WTC11 (cell line): ENCODE measurements around the gene MAP7D3. TPM values are rescaled to one million over a fixed set of nuclear protein-coding genes. Genes with fewer than 3 reads are reported as not detected.

Experiments used
- ATAC-seq: fragments of 200-7000 bp; cut with Tn5 transposase; 2 replicates; pipeline ENCODE4 v1.10.0; 2021; ENCODE audit warnings: mild to moderate bottlenecking, moderate library complexity
- CTCF ChIA-PET: fragments of 300-600 bp; sonication (Branson Sonifier 250); formaldehyde crosslinking; loops from one replicate; lab custom pipeline; 2021; ENCODE audit warnings: antibody characterized with exemption; lab: Charles Lee
- POLR2A ChIA-PET: fragments of 350-600 bp; sonication (Branson Sonifier 250); formaldehyde crosslinking; loops from one replicate; lab custom pipeline; 2021; ENCODE audit warnings: antibody characterized with exemption; lab: Charles Lee
- DNase-seq: peaks from one replicate; pipeline ENCODE4 v3.0.0; 2021; ENCODE audit warnings: low spot score
- H3K27ac Mint-ChIP-seq: 2 replicates; pipeline ENCODE4 v1.8.0; 2021; ENCODE audit warnings: mixed read lengths
- H3K27me3 Mint-ChIP-seq: 2 replicates; pipeline ENCODE4 v1.8.0; 2021; ENCODE audit warnings: low read depth, mild to moderate bottlenecking, moderate library complexity, mixed read lengths
- H3K36me3 Mint-ChIP-seq: 2 replicates; pipeline ENCODE4 v1.8.0; 2021; ENCODE audit warnings: mixed read lengths
- H3K4me1 Mint-ChIP-seq: 2 replicates; pipeline ENCODE4 v1.8.0; 2022; ENCODE audit warnings: mixed read lengths
- H3K4me3 Mint-ChIP-seq: 2 replicates; pipeline ENCODE4 v1.8.0; 2021; ENCODE audit warnings: mild to moderate bottlenecking, moderate library complexity, mixed read lengths
- H3K9me3 Mint-ChIP-seq: 2 replicates; pipeline ENCODE4 v1.8.0; 2021; ENCODE audit warnings: mixed read lengths
- ATF1 ChIP-seq: sonication (generic); formaldehyde crosslinking; IDR thresholded peaks from 2 replicates; pipeline ENCODE4 v1.8.1; 2023; ENCODE audit warnings: mild to moderate bottlenecking, moderate library complexity, missing genetic modification reagents
- ATF3 ChIP-seq: sonication (generic); formaldehyde crosslinking; conservative IDR thresholded peaks from 2 replicates; pipeline ENCODE4 v1.8.1; 2022; ENCODE audit warnings: mild to moderate bottlenecking, missing genetic modification reagents
- ELF4 ChIP-seq: sonication (generic); formaldehyde crosslinking; IDR thresholded peaks from 2 replicates; pipeline ENCODE4 v1.8.1; 2022; ENCODE audit warnings: low read depth, mild to moderate bottlenecking, moderate library complexity, missing genetic modification reagents
- ETV6 ChIP-seq: sonication (generic); formaldehyde crosslinking; IDR thresholded peaks from 2 replicates; pipeline ENCODE4 v1.8.1; 2022; ENCODE audit warnings: mild to moderate bottlenecking, missing genetic modification reagents
- FOXJ3 ChIP-seq: sonication (generic); formaldehyde crosslinking; IDR thresholded peaks from 2 replicates; pipeline ENCODE4 v1.9.0; 2021; ENCODE audit warnings: missing genetic modification reagents, mild to moderate bottlenecking, borderline replicate concordance
- FOXP1 ChIP-seq: sonication (generic); formaldehyde crosslinking; IDR thresholded peaks from 2 replicates; pipeline ENCODE4 v1.8.0; 2022; ENCODE audit warnings: missing genetic modification reagents, mild to moderate bottlenecking, moderate library complexity, borderline replicate concordance
- HMGA2 ChIP-seq: fragments of 250-450 bp; sonication (Bioruptor Pico); IDR thresholded peaks from 2 replicates; pipeline ENCODE4 v1.4.0; 2021; ENCODE audit warnings: mild to moderate bottlenecking, moderate library complexity
- JAZF1 ChIP-seq: fragments of 250-450 bp; sonication (Bioruptor Pico); IDR thresholded peaks from 2 replicates; pipeline ENCODE4 v1.9.0; 2021; ENCODE audit warnings: moderate library complexity, mild to moderate bottlenecking, inconsistent platforms
- RELA ChIP-seq: sonication (generic); formaldehyde crosslinking; IDR thresholded peaks from 2 replicates; pipeline ENCODE4 v1.8.1; 2022; ENCODE audit warnings: missing genetic modification reagents, mild to moderate bottlenecking, borderline replicate concordance
- SMAD4 ChIP-seq: sonication (generic); formaldehyde crosslinking; IDR thresholded peaks from 2 replicates; pipeline ENCODE4 v1.8.0; 2022; ENCODE audit warnings: mild to moderate bottlenecking, missing genetic modification reagents
- SOX15 ChIP-seq: fragments of 250-450 bp; sonication (Bioruptor Pico); IDR thresholded peaks from 2 replicates; pipeline ENCODE4 v1.9.0; 2021; ENCODE audit warnings: mild to moderate bottlenecking
- STAT6 ChIP-seq: sonication (generic); formaldehyde crosslinking; conservative IDR thresholded peaks from 2 replicates; pipeline ENCODE4 v1.8.1; 2023; ENCODE audit warnings: mild to moderate bottlenecking, low read depth, missing genetic modification reagents, moderate library complexity
- USF1 ChIP-seq: sonication (generic); formaldehyde crosslinking; IDR thresholded peaks from 2 replicates; pipeline ENCODE4 v1.8.0; 2022; ENCODE audit warnings: mild to moderate bottlenecking, missing genetic modification reagents
- ZBTB43 ChIP-seq: sonication (generic); formaldehyde crosslinking; IDR thresholded peaks from 2 replicates; pipeline ENCODE4 v1.8.1; 2023; ENCODE audit warnings: mild to moderate bottlenecking, missing genetic modification reagents
- ZNF121 ChIP-seq: sonication (generic); formaldehyde crosslinking; IDR thresholded peaks from 2 replicates; pipeline ENCODE4 v1.8.0; 2023; ENCODE audit warnings: missing genetic modification reagents
- total RNA-seq: library from RNA; stranded (reverse); gene quantifications from 3 replicates; pipeline ENCODE4 v1.2.3, GENCODE V29; 2021
- TF ChIP-seq, protein P1 (sequence below): sonication (generic); formaldehyde crosslinking; IDR thresholded peaks from 2 replicates; pipeline ENCODE4 v1.8.0; 2023; ENCODE audit warnings: mild to moderate bottlenecking, missing genetic modification reagents
- TF ChIP-seq, protein P2 (sequence below): sonication (generic); formaldehyde crosslinking; IDR thresholded peaks from 2 replicates; pipeline ENCODE4 v1.8.1; 2022; ENCODE audit warnings: mild to moderate bottlenecking, missing genetic modification reagents, moderate library complexity, borderline replicate concordance
- TF ChIP-seq, protein P3 (sequence below): fragments of 250-450 bp; sonication (Bioruptor Pico); IDR thresholded peaks from 2 replicates; pipeline ENCODE4 v1.9.0; 2021; ENCODE audit warnings: mild to moderate bottlenecking, borderline replicate concordance
- TF ChIP-seq, protein P4 (sequence below): fragments of 250-450 bp; sonication (Bioruptor Pico); IDR thresholded peaks from 2 replicates; pipeline ENCODE4 v1.9.0; 2021; ENCODE audit warnings: mild to moderate bottlenecking

Gene MAP7D3
- total RNA-seq, 1 experiment from 2014 or later, result 12.3 TPM

DNA sequence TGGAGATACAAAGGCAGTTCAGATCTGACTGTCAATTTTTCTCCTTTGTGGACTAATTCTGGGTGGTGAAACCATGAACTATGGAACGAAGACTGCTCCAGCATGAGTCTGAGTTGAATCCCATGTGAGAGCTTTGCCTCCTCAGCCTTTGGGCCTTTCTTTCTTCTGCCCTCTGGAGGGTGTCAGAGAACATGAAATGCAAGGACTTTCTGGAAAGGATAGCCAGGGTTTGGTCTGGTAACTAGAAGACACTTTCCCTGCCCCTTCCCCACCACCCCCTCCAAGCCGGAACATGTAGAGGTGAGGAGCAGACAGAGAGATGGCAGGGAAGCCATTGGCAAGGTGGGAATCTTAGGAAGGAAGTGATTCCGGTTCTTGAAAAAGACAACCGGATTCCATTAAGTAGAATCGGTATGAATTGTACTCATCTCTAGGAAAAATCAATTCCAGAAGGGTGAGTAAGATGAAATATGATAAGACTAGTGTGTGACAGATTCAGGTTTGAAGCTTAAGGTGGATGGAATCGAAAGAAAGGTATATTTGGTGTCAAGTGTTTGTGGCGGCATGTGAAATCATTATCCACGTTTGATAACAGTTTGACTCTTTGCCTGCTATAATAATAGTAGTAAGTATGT, 84.9 kb downstream of the MAP7D3 start:
- POLR2A ChIA-PET, result no interaction called here
- H3K9me3 Mint-ChIP-seq, result no peaks in the 10 kb centered on the region

DNA sequence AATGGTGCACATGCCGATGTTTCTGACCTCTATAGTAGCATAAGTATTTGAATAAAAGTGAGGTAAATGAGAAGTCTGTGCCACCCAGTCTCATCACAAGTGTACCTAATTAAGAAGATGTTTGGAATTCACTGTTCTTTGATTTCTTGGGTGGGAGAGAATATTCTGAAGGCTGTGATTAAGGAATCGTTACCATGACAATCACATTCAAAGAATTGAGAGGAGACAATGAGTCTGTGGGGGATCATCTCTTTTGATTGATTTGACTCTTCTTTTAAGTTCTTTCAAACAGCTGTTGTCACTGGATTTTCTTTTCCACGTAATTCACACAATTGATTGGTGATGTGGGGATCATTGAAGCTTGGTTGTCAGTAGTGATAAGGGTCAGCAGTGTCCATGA, 85.8 kb downstream of the MAP7D3 start:
- Mint-ChIP-seq H3K27ac (0 out of 2 replicates have a peak overlapping the region, but pooled peaks have one; percentile 24), H3K27me3 (no peaks in the 10 kb centered on the region), H3K9me3 (no peaks in the 10 kb centered on the region), H3K4me1 (peaks cover 55% of the 10 kb centered on the region), H3K4me3 (no peak overlapping the region), H3K36me3 (no peaks in the 10 kb centered on the region)
- no peak for DNase-seq
- POLR2A ChIA-PET, result no interaction called here
- ATAC-seq, result no peak
- CTCF ChIA-PET, result interaction anchor here (1.1 to 1.4 kb wide), 2 partner anchors 44 to 137 kb away, joined by 6 to 9 read pairs; no protein-coding TSS in a partner anchor
- TF ChIP-seq ZBTB43 (CRISPR knock-in tag) (no peak), STAT6 (CRISPR knock-in tag) (no peak), ELF4 (CRISPR knock-in tag) (no peak), HMGA2 (CRISPR knock-in tag) (no peak), FOXP1 (no peak), JAZF1 (CRISPR knock-in tag) (no peak), ZNF121 (CRISPR knock-in tag) (no peak), SMAD4 (CRISPR knock-in tag) (no peak), USF1 (CRISPR knock-in tag) (no peak), RELA (CRISPR knock-in tag) (no peak), SOX15 (CRISPR knock-in tag) (no peak)
- TF ChIP-seq, protein P1, sequence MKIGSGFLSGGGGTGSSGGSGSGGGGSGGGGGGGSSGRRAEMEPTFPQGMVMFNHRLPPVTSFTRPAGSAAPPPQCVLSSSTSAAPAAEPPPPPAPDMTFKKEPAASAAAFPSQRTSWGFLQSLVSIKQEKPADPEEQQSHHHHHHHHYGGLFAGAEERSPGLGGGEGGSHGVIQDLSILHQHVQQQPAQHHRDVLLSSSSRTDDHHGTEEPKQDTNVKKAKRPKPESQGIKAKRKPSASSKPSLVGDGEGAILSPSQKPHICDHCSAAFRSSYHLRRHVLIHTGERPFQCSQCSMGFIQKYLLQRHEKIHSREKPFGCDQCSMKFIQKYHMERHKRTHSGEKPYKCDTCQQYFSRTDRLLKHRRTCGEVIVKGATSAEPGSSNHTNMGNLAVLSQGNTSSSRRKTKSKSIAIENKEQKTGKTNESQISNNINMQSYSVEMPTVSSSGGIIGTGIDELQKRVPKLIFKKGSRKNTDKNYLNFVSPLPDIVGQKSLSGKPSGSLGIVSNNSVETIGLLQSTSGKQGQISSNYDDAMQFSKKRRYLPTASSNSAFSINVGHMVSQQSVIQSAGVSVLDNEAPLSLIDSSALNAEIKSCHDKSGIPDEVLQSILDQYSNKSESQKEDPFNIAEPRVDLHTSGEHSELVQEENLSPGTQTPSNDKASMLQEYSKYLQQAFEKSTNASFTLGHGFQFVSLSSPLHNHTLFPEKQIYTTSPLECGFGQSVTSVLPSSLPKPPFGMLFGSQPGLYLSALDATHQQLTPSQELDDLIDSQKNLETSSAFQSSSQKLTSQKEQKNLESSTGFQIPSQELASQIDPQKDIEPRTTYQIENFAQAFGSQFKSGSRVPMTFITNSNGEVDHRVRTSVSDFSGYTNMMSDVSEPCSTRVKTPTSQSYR, result no peak
- TF ChIP-seq, protein P2, sequence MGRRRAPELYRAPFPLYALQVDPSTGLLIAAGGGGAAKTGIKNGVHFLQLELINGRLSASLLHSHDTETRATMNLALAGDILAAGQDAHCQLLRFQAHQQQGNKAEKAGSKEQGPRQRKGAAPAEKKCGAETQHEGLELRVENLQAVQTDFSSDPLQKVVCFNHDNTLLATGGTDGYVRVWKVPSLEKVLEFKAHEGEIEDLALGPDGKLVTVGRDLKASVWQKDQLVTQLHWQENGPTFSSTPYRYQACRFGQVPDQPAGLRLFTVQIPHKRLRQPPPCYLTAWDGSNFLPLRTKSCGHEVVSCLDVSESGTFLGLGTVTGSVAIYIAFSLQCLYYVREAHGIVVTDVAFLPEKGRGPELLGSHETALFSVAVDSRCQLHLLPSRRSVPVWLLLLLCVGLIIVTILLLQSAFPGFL, result no peak

More for the DNA sequence above, 84.9 kb downstream of the MAP7D3 start:
- DNase-seq (no peak), ATAC-seq (peak; percentile 17; the same call in 1 of the 2 replicates)
- Mint-ChIP-seq H3K27me3 (no peaks in the 10 kb centered on the region), H3K4me1 (peaks cover 59% of the 10 kb centered on the region), H3K36me3 (no peaks in the 10 kb centered on the region), H3K4me3 (no peak overlapping the region), H3K27ac (0 out of 2 replicates have a peak overlapping the region, but pooled peaks have one; percentile 24)
- no peak for TF ChIP-seq ATF3 (CRISPR knock-in tag)
- no peak for TF ChIP-seq FOXJ3 (CRISPR knock-in tag)
- no peak for TF ChIP-seq ETV6 (CRISPR knock-in tag)
- TF ChIP-seq ZNF121 (CRISPR knock-in tag), result no peak
- TF ChIP-seq, protein P3, sequence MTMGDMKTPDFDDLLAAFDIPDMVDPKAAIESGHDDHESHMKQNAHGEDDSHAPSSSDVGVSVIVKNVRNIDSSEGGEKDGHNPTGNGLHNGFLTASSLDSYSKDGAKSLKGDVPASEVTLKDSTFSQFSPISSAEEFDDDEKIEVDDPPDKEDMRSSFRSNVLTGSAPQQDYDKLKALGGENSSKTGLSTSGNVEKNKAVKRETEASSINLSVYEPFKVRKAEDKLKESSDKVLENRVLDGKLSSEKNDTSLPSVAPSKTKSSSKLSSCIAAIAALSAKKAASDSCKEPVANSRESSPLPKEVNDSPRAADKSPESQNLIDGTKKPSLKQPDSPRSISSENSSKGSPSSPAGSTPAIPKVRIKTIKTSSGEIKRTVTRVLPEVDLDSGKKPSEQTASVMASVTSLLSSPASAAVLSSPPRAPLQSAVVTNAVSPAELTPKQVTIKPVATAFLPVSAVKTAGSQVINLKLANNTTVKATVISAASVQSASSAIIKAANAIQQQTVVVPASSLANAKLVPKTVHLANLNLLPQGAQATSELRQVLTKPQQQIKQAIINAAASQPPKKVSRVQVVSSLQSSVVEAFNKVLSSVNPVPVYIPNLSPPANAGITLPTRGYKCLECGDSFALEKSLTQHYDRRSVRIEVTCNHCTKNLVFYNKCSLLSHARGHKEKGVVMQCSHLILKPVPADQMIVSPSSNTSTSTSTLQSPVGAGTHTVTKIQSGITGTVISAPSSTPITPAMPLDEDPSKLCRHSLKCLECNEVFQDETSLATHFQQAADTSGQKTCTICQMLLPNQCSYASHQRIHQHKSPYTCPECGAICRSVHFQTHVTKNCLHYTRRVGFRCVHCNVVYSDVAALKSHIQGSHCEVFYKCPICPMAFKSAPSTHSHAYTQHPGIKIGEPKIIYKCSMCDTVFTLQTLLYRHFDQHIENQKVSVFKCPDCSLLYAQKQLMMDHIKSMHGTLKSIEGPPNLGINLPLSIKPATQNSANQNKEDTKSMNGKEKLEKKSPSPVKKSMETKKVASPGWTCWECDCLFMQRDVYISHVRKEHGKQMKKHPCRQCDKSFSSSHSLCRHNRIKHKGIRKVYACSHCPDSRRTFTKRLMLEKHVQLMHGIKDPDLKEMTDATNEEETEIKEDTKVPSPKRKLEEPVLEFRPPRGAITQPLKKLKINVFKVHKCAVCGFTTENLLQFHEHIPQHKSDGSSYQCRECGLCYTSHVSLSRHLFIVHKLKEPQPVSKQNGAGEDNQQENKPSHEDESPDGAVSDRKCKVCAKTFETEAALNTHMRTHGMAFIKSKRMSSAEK (CRISPR knock-in tag), result no peak
- no peak for TF ChIP-seq JAZF1 (CRISPR knock-in tag)
- TF ChIP-seq ATF1 (CRISPR knock-in tag), result no peak
- TF ChIP-seq, protein P4, sequence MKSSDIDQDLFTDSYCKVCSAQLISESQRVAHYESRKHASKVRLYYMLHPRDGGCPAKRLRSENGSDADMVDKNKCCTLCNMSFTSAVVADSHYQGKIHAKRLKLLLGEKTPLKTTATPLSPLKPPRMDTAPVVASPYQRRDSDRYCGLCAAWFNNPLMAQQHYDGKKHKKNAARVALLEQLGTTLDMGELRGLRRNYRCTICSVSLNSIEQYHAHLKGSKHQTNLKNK (CRISPR knock-in tag), result no peak
- CTCF ChIA-PET, result interaction anchor here (0.5 to 1.4 kb wide), 4 partner anchors 31 to 138 kb away, joined by 3 to 9 read pairs (median 4); no protein-coding TSS in a partner anchor
